HepG2 (cell line): Measurements from ENCODE around the gene VSTM4.

ENCODE experiments used
- EP300 ChIP-seq, 3 experiments: sonication (generic) in 1 of 3; formaldehyde crosslinking in 1 of 3; IDR thresholded peaks; 2 replicates each; pipeline versions ENCODE4 v1.5.1 to v1.6.1; 2011 to 2020; ENCODE audit warnings: low read depth in 2 of 3, low read length in 2 of 3, borderline replicate concordance in 1 of 3, improper control_type of control experiment in 1 of 3, mild to moderate bottlenecking in 1 of 3, missing genetic modification reagents in 1 of 3, moderate library complexity in 1 of 3
- EZH2 ChIP-seq: conservative IDR thresholded peaks from 2 replicates; pipeline ENCODE4 v1.6.1; 2012; ENCODE audit warnings: mild to moderate bottlenecking, low read depth, low read length, moderate library complexity
- SETDB1 ChIP-seq: sonication (generic); formaldehyde crosslinking; IDR thresholded peaks from 2 replicates; pipeline ENCODE4 v1.5.1; 2020; ENCODE audit warnings: missing genetic modification reagents, mild to moderate bottlenecking, borderline replicate concordance
- SOX6 ChIP-seq, 2 experiments: fragments of 450-650 bp in 1 of 2; sonication (generic) in 1 of 2; formaldehyde crosslinking in 1 of 2; IDR thresholded peaks; 2 replicates each; pipeline versions ENCODE4 v1.4.0 to v1.6.1; 2017 to 2020; ENCODE audit warnings: antibody characterized with exemption in 1 of 2, mild to moderate bottlenecking in 1 of 2, missing genetic modification reagents in 1 of 2
- SUZ12 ChIP-seq: fragments of 150-350 bp; IDR thresholded peaks from 2 replicates; pipeline ENCODE4 v1.6.1; 2014; ENCODE audit warnings: low read depth, low read length
- ZNF777 ChIP-seq: sonication (generic); formaldehyde crosslinking; IDR thresholded peaks from 2 replicates; pipeline ENCODE4 v1.4.0; 2020; ENCODE audit warnings: missing genetic modification reagents
- TF ChIP-seq, protein P1 (sequence below): sonication (generic); formaldehyde crosslinking; IDR thresholded peaks from 2 replicates; pipeline ENCODE4 v1.4.0; 2020; ENCODE audit warnings: missing genetic modification reagents
- TF ChIP-seq, protein P2 (sequence below): sonication (generic); formaldehyde crosslinking; IDR thresholded peaks from 2 replicates; pipeline ENCODE4 v1.4.0; 2020; ENCODE audit warnings: missing genetic modification reagents
- TF ChIP-seq, protein P3 (sequence below): sonication (generic); formaldehyde crosslinking; IDR thresholded peaks from 2 replicates; pipeline ENCODE4 v1.4.0; 2020; ENCODE audit warnings: missing genetic modification reagents, borderline replicate concordance
- TF ChIP-seq, protein P4 (sequence below): IDR thresholded peaks from 2 replicates; pipeline ENCODE4 v1.6.1; 2016; ENCODE audit warnings: low read depth, missing genetic modification reagents, missing compliant biosample characterization
- TF ChIP-seq, protein P5 (sequence below), 2 experiments: sonication (generic) in 1 of 2; formaldehyde crosslinking in 1 of 2; IDR thresholded peaks; 2 replicates each; pipeline versions ENCODE4 v1.4.0 to v1.6.1; 2016 to 2020; ENCODE audit warnings: borderline replicate concordance in 1 of 2, low read depth in 1 of 2, mild to moderate bottlenecking in 1 of 2, missing genetic modification reagents in 1 of 2
- TF ChIP-seq, protein P6 (sequence below): sonication (generic); formaldehyde crosslinking; IDR thresholded peaks from 2 replicates; pipeline ENCODE4 v1.5.0; 2020; ENCODE audit warnings: mild to moderate bottlenecking, missing genetic modification reagents, moderate library complexity

DNA sequence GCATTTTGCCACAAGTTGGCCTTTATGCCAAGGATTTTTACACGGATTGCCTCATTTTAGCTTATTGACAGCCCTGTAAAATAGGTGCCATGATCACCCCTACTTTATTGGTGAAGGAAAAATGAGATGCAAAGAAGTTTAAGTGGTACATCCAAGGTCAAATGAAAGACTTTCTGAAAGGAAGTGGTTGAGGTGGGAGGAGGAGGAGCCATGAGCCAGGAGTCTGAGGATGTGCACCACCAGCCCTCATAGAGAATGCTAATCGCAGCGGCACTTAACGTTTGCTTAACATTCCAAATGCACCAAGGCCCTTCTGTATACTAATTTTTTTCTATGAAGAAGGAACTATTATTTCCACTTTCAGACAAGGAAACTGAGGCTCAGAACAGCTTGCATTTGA, 144.7 kb downstream of the VSTM4 start:
- TF ChIP-seq EZH2 = no peak
- TF ChIP-seq, protein P1, sequence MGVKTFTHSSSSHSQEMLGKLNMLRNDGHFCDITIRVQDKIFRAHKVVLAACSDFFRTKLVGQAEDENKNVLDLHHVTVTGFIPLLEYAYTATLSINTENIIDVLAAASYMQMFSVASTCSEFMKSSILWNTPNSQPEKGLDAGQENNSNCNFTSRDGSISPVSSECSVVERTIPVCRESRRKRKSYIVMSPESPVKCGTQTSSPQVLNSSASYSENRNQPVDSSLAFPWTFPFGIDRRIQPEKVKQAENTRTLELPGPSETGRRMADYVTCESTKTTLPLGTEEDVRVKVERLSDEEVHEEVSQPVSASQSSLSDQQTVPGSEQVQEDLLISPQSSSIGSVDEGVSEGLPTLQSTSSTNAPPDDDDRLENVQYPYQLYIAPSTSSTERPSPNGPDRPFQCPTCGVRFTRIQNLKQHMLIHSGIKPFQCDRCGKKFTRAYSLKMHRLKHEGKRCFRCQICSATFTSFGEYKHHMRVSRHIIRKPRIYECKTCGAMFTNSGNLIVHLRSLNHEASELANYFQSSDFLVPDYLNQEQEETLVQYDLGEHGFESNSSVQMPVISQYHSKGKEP = no peak
- TF ChIP-seq SETDB1 (CRISPR knock-in tag) = no peak
- TF ChIP-seq, protein P2, sequence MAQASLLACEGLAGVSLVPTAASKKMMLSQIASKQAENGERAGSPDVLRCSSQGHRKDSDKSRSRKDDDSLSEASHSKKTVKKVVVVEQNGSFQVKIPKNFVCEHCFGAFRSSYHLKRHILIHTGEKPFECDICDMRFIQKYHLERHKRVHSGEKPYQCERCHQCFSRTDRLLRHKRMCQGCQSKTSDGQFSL = no peak
- TF ChIP-seq, protein P3, sequence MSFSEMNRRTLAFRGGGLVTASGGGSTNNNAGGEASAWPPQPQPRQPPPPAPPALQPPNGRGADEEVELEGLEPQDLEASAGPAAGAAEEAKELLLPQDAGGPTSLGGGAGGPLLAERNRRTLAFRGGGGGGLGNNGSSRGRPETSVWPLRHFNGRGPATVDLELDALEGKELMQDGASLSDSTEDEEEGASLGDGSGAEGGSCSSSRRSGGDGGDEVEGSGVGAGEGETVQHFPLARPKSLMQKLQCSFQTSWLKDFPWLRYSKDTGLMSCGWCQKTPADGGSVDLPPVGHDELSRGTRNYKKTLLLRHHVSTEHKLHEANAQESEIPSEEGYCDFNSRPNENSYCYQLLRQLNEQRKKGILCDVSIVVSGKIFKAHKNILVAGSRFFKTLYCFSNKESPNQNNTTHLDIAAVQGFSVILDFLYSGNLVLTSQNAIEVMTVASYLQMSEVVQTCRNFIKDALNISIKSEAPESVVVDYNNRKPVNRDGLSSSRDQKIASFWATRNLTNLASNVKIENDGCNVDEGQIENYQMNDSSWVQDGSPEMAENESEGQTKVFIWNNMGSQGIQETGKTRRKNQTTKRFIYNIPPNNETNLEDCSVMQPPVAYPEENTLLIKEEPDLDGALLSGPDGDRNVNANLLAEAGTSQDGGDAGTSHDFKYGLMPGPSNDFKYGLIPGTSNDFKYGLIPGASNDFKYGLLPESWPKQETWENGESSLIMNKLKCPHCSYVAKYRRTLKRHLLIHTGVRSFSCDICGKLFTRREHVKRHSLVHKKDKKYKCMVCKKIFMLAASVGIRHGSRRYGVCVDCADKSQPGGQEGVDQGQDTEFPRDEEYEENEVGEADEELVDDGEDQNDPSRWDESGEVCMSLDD (CRISPR knock-in tag) = no peak
- TF ChIP-seq, protein P4, sequence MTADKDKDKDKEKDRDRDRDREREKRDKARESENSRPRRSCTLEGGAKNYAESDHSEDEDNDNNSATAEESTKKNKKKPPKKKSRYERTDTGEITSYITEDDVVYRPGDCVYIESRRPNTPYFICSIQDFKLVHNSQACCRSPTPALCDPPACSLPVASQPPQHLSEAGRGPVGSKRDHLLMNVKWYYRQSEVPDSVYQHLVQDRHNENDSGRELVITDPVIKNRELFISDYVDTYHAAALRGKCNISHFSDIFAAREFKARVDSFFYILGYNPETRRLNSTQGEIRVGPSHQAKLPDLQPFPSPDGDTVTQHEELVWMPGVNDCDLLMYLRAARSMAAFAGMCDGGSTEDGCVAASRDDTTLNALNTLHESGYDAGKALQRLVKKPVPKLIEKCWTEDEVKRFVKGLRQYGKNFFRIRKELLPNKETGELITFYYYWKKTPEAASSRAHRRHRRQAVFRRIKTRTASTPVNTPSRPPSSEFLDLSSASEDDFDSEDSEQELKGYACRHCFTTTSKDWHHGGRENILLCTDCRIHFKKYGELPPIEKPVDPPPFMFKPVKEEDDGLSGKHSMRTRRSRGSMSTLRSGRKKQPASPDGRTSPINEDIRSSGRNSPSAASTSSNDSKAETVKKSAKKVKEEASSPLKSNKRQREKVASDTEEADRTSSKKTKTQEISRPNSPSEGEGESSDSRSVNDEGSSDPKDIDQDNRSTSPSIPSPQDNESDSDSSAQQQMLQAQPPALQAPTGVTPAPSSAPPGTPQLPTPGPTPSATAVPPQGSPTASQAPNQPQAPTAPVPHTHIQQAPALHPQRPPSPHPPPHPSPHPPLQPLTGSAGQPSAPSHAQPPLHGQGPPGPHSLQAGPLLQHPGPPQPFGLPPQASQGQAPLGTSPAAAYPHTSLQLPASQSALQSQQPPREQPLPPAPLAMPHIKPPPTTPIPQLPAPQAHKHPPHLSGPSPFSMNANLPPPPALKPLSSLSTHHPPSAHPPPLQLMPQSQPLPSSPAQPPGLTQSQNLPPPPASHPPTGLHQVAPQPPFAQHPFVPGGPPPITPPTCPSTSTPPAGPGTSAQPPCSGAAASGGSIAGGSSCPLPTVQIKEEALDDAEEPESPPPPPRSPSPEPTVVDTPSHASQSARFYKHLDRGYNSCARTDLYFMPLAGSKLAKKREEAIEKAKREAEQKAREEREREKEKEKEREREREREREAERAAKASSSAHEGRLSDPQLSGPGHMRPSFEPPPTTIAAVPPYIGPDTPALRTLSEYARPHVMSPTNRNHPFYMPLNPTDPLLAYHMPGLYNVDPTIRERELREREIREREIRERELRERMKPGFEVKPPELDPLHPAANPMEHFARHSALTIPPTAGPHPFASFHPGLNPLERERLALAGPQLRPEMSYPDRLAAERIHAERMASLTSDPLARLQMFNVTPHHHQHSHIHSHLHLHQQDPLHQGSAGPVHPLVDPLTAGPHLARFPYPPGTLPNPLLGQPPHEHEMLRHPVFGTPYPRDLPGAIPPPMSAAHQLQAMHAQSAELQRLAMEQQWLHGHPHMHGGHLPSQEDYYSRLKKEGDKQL = no peak
- no peak for TF ChIP-seq EP300 (IDR thresholded peaks at IDR 0.05; ENCODE audit: low read depth in 2 of 2, low read length in 2 of 2)
- TF ChIP-seq EP300 (CRISPR knock-in tag; IDR thresholded peaks at IDR 0.05; ENCODE audit: borderline replicate concordance) = no peak
- no peak for TF ChIP-seq ZNF777 (CRISPR knock-in tag)
- TF ChIP-seq, protein P5, sequence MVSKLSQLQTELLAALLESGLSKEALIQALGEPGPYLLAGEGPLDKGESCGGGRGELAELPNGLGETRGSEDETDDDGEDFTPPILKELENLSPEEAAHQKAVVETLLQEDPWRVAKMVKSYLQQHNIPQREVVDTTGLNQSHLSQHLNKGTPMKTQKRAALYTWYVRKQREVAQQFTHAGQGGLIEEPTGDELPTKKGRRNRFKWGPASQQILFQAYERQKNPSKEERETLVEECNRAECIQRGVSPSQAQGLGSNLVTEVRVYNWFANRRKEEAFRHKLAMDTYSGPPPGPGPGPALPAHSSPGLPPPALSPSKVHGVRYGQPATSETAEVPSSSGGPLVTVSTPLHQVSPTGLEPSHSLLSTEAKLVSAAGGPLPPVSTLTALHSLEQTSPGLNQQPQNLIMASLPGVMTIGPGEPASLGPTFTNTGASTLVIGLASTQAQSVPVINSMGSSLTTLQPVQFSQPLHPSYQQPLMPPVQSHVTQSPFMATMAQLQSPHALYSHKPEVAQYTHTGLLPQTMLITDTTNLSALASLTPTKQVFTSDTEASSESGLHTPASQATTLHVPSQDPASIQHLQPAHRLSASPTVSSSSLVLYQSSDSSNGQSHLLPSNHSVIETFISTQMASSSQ (IDR thresholded peaks at IDR 0.05; ENCODE audit: low read depth) = no peak
- TF ChIP-seq, protein P5 (CRISPR knock-in tag; IDR thresholded peaks at IDR 0.05; ENCODE audit: borderline replicate concordance) = no peak
- TF ChIP-seq SOX6 (IDR thresholded peaks at IDR 0.05) = no peak
- TF ChIP-seq SOX6 (CRISPR knock-in tag; IDR thresholded peaks at IDR 0.05) = no peak
- TF ChIP-seq SUZ12 = no peak
- TF ChIP-seq, protein P6, sequence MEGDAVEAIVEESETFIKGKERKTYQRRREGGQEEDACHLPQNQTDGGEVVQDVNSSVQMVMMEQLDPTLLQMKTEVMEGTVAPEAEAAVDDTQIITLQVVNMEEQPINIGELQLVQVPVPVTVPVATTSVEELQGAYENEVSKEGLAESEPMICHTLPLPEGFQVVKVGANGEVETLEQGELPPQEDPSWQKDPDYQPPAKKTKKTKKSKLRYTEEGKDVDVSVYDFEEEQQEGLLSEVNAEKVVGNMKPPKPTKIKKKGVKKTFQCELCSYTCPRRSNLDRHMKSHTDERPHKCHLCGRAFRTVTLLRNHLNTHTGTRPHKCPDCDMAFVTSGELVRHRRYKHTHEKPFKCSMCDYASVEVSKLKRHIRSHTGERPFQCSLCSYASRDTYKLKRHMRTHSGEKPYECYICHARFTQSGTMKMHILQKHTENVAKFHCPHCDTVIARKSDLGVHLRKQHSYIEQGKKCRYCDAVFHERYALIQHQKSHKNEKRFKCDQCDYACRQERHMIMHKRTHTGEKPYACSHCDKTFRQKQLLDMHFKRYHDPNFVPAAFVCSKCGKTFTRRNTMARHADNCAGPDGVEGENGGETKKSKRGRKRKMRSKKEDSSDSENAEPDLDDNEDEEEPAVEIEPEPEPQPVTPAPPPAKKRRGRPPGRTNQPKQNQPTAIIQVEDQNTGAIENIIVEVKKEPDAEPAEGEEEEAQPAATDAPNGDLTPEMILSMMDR = no peak
